SU-DHL-6 (cell line): ENCODE results near the gene COL25A1.

ENCODE experiments used
- H2AFZ ChIP-seq: fragments of 200-600 bp; sonication (generic); 2 replicates; pipeline ENCODE4 v1.6.1; 2014; ENCODE audit warnings: low read depth, mild to moderate bottlenecking, moderate library complexity, mixed read lengths, antibody characterized with exemption, low read length; ENCODE audit not compliant: severe bottlenecking
- H3F3A ChIP-seq: fragments of 200-600 bp; shearing (Covaris generic); 2 replicates; pipeline ENCODE4 v1.6.0; 2016; ENCODE audit warnings: antibody characterized with exemption, mild to moderate bottlenecking; ENCODE audit not compliant: insufficient read depth
- H3K27ac ChIP-seq: fragments of 200-600 bp; sonication (generic); 2 replicates; pipeline ENCODE4 v1.5.1; 2016; ENCODE audit warnings: low read depth, mild to moderate bottlenecking, low read length, moderate library complexity, mixed read lengths
- H3K27me3 ChIP-seq: fragments of 200-600 bp; sonication (generic), shearing (Covaris generic); 2 replicates; pipeline ENCODE4 v1.6.0; 2014; ENCODE audit warnings: mild to moderate bottlenecking, low read length
- H3K36me3 ChIP-seq: fragments of 200-600 bp; sonication (generic); 2 replicates; pipeline ENCODE4 v1.6.1; 2014; ENCODE audit warnings: mild to moderate bottlenecking, low read length, mixed read lengths
- H3K4me2 ChIP-seq: fragments of 300-600, 200-600 bp; shearing (Covaris generic), sonication (generic); 2 replicates; pipeline ENCODE4 v1.6.0; 2014; ENCODE audit warnings: low read length, low read depth, mild to moderate bottlenecking; ENCODE audit not compliant: poor library complexity, severe bottlenecking
- H3K4me3 ChIP-seq: fragments of 200-600 bp; sonication (generic); 2 replicates; pipeline ENCODE4 v1.5.1; 2014; ENCODE audit warnings: antibody characterized with exemption, low read length, mild to moderate bottlenecking, mixed read lengths; ENCODE audit not compliant: insufficient read depth, poor library complexity, severe bottlenecking
- H3K79me2 ChIP-seq: fragments of 200-600 bp; sonication (generic); 2 replicates; pipeline ENCODE4 v1.6.1; 2014; ENCODE audit warnings: mild to moderate bottlenecking, low read length, moderate library complexity; ENCODE audit not compliant: insufficient read depth
- H3K9ac ChIP-seq: fragments of 200-600 bp; sonication (generic); 2 replicates; pipeline ENCODE4 v1.7.0; 2014; ENCODE audit warnings: mild to moderate bottlenecking, low read length
- H3K9me2 ChIP-seq: fragments of 200-600 bp; sonication (generic); replicated peaks from 2 replicates; pipeline ENCODE4 v1.6.1; 2014; ENCODE audit warnings: low read length; ENCODE audit not compliant: insufficient read depth
- H3K9me3 ChIP-seq: fragments of 200-600 bp; sonication (generic); 2 replicates; pipeline ENCODE4 v1.6.1; 2014; ENCODE audit warnings: low read length, mixed read lengths; ENCODE audit not compliant: insufficient read depth
- H4K20me1 ChIP-seq: fragments of 200-600 bp; sonication (generic); 2 replicates; pipeline ENCODE4 v1.6.1; 2014; ENCODE audit warnings: low read depth, mild to moderate bottlenecking, antibody characterized with exemption, low read length, moderate library complexity, mixed read lengths
- EZH2phosphoT487 ChIP-seq: fragments of 200-600 bp; sonication (generic), shearing (Covaris generic); conservative IDR thresholded peaks from 2 replicates; pipeline ENCODE4 v1.6.1; 2018; ENCODE audit warnings: mild to moderate bottlenecking, antibody characterized with exemption, low read length, moderate library complexity, mixed read lengths
- TF ChIP-seq, protein P1 (sequence below): fragments of 200-600 bp; sonication (generic); IDR thresholded peaks from one replicate; pipeline ENCODE4 v1.5.1; 2017; ENCODE audit warnings: antibody characterized with exemption, mild to moderate bottlenecking, low read length, moderate library complexity; ENCODE audit not compliant: insufficient read depth, poor library complexity, severe bottlenecking

The COL25A1 gene

DNA sequence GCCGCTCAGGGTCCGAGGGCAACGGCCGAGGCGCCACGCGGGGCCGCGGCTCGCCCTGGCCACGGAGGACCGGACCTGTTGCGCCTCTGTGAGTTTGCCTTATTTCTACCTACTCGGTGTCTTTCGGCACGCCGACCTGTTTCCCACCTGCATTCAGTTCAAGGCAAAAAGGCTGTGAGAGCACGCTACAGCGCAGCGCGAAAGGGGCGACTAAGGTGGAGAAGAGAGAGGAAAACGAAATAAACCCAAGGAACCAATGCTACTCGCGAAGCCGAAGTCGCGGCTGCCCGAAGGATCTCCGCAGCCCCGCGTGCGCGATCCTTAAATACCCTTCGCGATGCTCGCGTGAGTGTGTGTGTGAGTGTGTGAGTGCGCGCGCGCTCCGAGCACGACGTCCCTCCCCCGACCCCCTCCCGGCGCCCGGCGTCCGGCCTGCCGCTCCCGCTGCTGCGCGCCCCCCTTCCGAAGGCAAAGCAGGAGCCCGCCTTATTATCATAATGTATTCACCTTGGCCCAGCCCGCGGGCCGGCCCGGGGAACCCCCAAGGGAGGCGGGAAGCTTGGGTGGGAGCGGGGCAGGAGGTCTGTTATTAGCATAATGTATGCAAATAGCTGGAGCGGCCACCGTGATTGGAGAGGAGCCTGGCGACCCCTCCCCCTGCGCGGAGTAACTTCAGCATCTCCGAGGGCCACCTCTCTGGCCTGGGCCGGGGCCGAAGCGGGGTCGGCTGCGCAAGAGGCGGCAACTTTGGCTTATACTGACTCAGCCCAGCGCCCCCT, at the start of gene COL25A1:
COL25A1 (minus strand) TSS at position 298 of the 779 bp plus-strand sequence.
- H3K9ac ChIP-seq: no peak within 1 kb of the TSS

DNA sequence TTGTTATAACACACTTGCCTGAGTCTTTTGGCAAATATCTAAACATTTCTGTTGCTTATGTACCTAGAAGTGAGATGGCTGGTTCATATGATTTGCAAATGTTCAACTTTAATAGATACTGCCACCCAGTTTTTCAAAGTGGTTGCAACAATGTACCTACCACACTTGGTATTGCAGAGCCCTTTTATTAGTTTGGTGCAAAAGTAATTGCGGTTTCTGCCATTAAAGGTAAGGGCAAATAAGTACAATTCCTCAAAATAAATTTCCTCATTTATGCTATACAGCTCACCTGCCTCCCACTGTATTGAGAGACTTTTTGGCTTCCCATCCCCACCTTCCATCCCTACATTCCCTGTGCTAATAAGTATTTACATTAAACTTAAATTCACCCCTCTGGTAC, 47.7 kb upstream of the COL25A1 start:
- H3K9me3 ChIP-seq: no peaks in the 10 kb centered on the region

More for the DNA sequence above, at the start of gene COL25A1:
- Histone ChIP-seq H3K9me2 (no peaks in the 10 kb centered on the region), H3K27ac (no peak within 1 kb of the TSS), H3F3A (no peaks in the 10 kb centered on the region), H3K4me3 (no peak within 1 kb of the TSS), H3K4me2 (no peak within 1 kb of the TSS), H4K20me1 (no peaks in the 10 kb centered on the region), H3K79me2 (no peaks in the 10 kb centered on the region), H2AFZ (no peak within 1 kb of the TSS), H3K36me3 (no peaks in the 10 kb centered on the region), H3K27me3 (no peaks in the 10 kb centered on the region), H3K9me3 (no peaks in the 10 kb centered on the region)
- no peak for TF ChIP-seq EZH2phosphoT487
- TF ChIP-seq, protein P1, sequence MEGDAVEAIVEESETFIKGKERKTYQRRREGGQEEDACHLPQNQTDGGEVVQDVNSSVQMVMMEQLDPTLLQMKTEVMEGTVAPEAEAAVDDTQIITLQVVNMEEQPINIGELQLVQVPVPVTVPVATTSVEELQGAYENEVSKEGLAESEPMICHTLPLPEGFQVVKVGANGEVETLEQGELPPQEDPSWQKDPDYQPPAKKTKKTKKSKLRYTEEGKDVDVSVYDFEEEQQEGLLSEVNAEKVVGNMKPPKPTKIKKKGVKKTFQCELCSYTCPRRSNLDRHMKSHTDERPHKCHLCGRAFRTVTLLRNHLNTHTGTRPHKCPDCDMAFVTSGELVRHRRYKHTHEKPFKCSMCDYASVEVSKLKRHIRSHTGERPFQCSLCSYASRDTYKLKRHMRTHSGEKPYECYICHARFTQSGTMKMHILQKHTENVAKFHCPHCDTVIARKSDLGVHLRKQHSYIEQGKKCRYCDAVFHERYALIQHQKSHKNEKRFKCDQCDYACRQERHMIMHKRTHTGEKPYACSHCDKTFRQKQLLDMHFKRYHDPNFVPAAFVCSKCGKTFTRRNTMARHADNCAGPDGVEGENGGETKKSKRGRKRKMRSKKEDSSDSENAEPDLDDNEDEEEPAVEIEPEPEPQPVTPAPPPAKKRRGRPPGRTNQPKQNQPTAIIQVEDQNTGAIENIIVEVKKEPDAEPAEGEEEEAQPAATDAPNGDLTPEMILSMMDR: no peak

DNA sequence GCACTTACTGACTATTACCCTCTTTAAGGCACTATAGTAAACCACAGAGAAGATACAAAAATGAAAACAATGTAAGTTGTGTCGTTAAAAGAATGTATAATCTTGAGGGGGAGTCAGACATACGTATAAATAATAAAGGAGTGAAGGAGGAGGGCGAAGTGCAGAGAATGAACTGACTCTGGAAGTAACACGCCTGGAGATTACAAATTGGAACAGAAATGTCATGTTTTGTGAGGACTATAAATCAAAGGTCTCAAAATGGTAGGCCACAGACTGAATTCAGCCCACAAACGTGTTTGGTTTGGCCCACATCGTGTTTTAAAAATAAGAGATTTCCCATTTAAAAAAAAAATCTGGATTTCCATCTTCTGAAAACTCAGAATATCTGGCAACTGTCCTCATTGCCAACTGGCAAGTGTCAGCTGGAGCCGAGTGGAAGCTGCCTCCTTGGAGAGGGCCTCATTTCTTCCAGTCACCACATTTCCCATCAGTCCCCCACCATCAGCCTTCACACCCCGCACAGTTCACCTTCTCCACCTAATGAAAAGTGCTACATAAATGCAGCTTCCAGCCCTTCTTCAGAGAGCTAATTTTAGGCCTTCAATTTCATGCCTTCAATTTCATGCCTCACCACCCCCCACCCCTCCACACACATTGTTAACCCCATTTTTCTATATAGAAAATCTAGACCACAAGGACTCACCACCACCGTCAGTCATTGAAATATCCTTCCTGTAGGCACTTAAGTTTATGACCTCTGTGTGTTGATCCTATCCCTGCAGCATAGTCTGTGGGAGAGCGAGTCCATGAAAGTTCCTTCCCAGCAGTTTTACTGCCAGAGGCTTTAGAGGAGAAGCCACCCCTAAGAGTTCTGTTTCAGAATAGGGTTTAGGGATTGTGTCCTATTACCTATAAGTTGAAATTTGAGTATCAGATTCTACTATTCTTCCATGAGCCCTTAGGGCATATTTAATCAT, 32.0 kb upstream of the COL25A1 start:
- Histone ChIP-seq H3K4me3 (no peak overlapping the region), H3K27me3 (no peaks in the 10 kb centered on the region), H2AFZ (no peak overlapping the region), H3K9me3 (no peaks in the 10 kb centered on the region), H3K27ac (no peak overlapping the region), H4K20me1 (no peaks in the 10 kb centered on the region), H3K9me2 (no peaks in the 10 kb centered on the region), H3F3A (no peaks in the 10 kb centered on the region), H3K36me3 (no peaks in the 10 kb centered on the region), H3K4me2 (no peak overlapping the region), H3K79me2 (no peaks in the 10 kb centered on the region), H3K9ac (no peak overlapping the region)
- TF ChIP-seq, protein P1: no peak
- no peak for TF ChIP-seq EZH2phosphoT487

More for the DNA sequence above, 47.7 kb upstream of the COL25A1 start:
- no peak overlapping the region for H3K27ac ChIP-seq
- no peak overlapping the region for H3K9ac ChIP-seq
- H3F3A ChIP-seq: no peaks in the 10 kb centered on the region
- no peaks in the 10 kb centered on the region for H3K9me2 ChIP-seq
- no peaks in the 10 kb centered on the region for H3K36me3 ChIP-seq
- H3K27me3 ChIP-seq: no peaks in the 10 kb centered on the region
- no peaks in the 10 kb centered on the region for H4K20me1 ChIP-seq
- H2AFZ ChIP-seq: no peak overlapping the region
- TF ChIP-seq, protein P1: no peak
- no peak for TF ChIP-seq EZH2phosphoT487
- H3K79me2 ChIP-seq: no peaks in the 10 kb centered on the region
- no peak overlapping the region for H3K4me2 ChIP-seq
- H3K4me3 ChIP-seq: no peak overlapping the region
